OCI-LY7 (cell line): ENCODE results near the gene CDK15. TPM values are rescaled to one million over a fixed set of nuclear protein-coding genes. Genes with fewer than 3 reads are reported as not detected.
"Not testable (repeated sequence)": the region's sequence is repeated elsewhere in the genome, so short reads cannot be mapped to it uniquely, and the experiment has no call there.

Experiments used
- BruUV-seq: library from RNA; stranded (reverse); fragments of 400-500 nt; replicated peaks from 2 replicates; lab custom pipeline; 2021; lab: Mats Ljungman, UMichigan
- CTCF ChIA-PET: fragments of 300-600 bp; sonication (Branson Sonifier 250); formaldehyde crosslinking; loops from one replicate; lab custom pipeline; 2022; ENCODE audit warnings: antibody characterized with exemption; ENCODE audit not compliant: unreplicated experiment; lab: Charles Lee
- POLR2A ChIA-PET: fragments of 300-600 bp; sonication (Branson Sonifier 250); formaldehyde crosslinking; loops from one replicate; lab custom pipeline; 2022; ENCODE audit warnings: antibody characterized with exemption; lab: Charles Lee
- DNase-seq: peaks from one replicate; pipeline ENCODE4 v3.0.0-alpha.2; 2015; ENCODE audit warnings: low spot score
- H2AFZ ChIP-seq: fragments of 200-600 bp; sonication (generic), shearing (Covaris generic); 2 replicates; pipeline ENCODE4 v1.6.1; 2014; ENCODE audit warnings: mild to moderate bottlenecking, antibody characterized with exemption, low read length, moderate library complexity
- H3K27ac ChIP-seq: fragments of 200-600 bp; sonication (generic); 2 replicates; pipeline ENCODE4 v1.5.1; 2014; ENCODE audit warnings: mixed run types, low read depth, mild to moderate bottlenecking, moderate library complexity, low read length, inconsistent platforms; ENCODE audit not compliant: poor library complexity, severe bottlenecking
- H3K36me3 ChIP-seq: fragments of 200-600 bp; sonication (generic); 2 replicates; pipeline ENCODE4 v1.6.1; 2014; ENCODE audit warnings: mild to moderate bottlenecking, antibody characterized with exemption, low read length, moderate library complexity, mixed read lengths; ENCODE audit not compliant: insufficient read depth
- H3K4me1 ChIP-seq: fragments of 200-600 bp; sonication (generic); 2 replicates; pipeline ENCODE4 v1.5.1; 2014; ENCODE audit warnings: mild to moderate bottlenecking, low read length; ENCODE audit not compliant: insufficient read depth, poor library complexity, severe bottlenecking
- H3K4me2 ChIP-seq: fragments of 200-600 bp; sonication (generic); 2 replicates; pipeline ENCODE4 v1.6.1; 2014; ENCODE audit warnings: mild to moderate bottlenecking, low read length
- H3K4me3 ChIP-seq: fragments of 200-600 bp; sonication (generic); 2 replicates; pipeline ENCODE4 v1.5.1; 2014; ENCODE audit warnings: mild to moderate bottlenecking, low read depth, low read length; ENCODE audit not compliant: poor library complexity, severe bottlenecking
- H3K79me2 ChIP-seq: fragments of 200-600 bp; sonication (generic); 2 replicates; pipeline ENCODE4 v1.6.1; 2016; ENCODE audit warnings: low read depth, mild to moderate bottlenecking, low read length, moderate library complexity, mixed read lengths; ENCODE audit not compliant: insufficient read depth
- H3K9me2 ChIP-seq: fragments of 200-600 bp; sonication (generic); 2 replicates; pipeline ENCODE4 v1.6.1; 2016; ENCODE audit warnings: mild to moderate bottlenecking, low read length, mixed read lengths; ENCODE audit not compliant: insufficient read depth
- H3K9me3 ChIP-seq: fragments of 200-600 bp; sonication (generic); 2 replicates; pipeline ENCODE4 v1.6.1; 2014; ENCODE audit warnings: mild to moderate bottlenecking, mixed run types, low read length, mixed read lengths
- H4K20me1 ChIP-seq: fragments of 200-600 bp; sonication (generic); 2 replicates; pipeline ENCODE4 v1.6.1; 2014; ENCODE audit warnings: mild to moderate bottlenecking, antibody characterized with exemption, low read length, moderate library complexity, mixed read lengths; ENCODE audit not compliant: insufficient read depth
- CTCF ChIP-seq: fragments of 200-600 bp; sonication (generic); conservative IDR thresholded peaks from 2 replicates; pipeline ENCODE4 v1.5.1; 2014; ENCODE audit warnings: mild to moderate bottlenecking, antibody characterized with exemption, low read length, moderate library complexity, mixed read lengths
- EZH2phosphoT487 ChIP-seq: fragments of 200-600 bp; sonication (generic); IDR thresholded peaks from 2 replicates; pipeline ENCODE4 v1.6.1; 2018; ENCODE audit warnings: low read depth, borderline replicate concordance, mild to moderate bottlenecking, mixed run types, antibody characterized with exemption, low read length, moderate library complexity, mixed read lengths
- intact Hi-C: fragments of 100-400 bp; cut with micrococcal nuclease; formaldehyde crosslinking; loops from one replicate; pipeline ENCODE4 v1.10.0; 2022; ENCODE audit not compliant: unreplicated experiment
- total RNA-seq, 2 experiments: library from RNA; depleted of rRNA in 1 of 2; stranded (reverse); fragments of >200 nt in 1 of 2; shearing (Covaris generic) in 1 of 2; gene quantifications; 2 replicates each; pipeline ENCODE4 v1.2.3, GENCODE V29; 2014 to 2022

CDK15 gene
- total RNA-seq, 2 experiments from 2014 or later, result not detected

GRCh38 chr2:201758873-201759272 lies 47.5 kb upstream of the CDK15 start:
- ChIA-PET POLR2A (interaction anchor here (0.6 to 1.2 kb wide), 3 partner anchors 9 to 204 kb away, joined by 3 to 7 read pairs (median 5); partner anchors contain the start of gene TMEM237), CTCF (no interaction called here)
- Histone ChIP-seq H3K4me3 (no peak overlapping the region), H3K9me2 (no peaks in the 10 kb centered on the region), H4K20me1 (no peaks in the 10 kb centered on the region), H2AFZ (no peak overlapping the region), H3K4me1 (no peaks in the 10 kb centered on the region), H3K4me2 (no peak overlapping the region), H3K9me3 (no peaks in the 10 kb centered on the region), H3K79me2 (no peaks in the 10 kb centered on the region), H3K36me3 (no peaks in the 10 kb centered on the region), H3K27ac (no peak overlapping the region)
- TF ChIP-seq CTCF, result no peak
- no peak for TF ChIP-seq EZH2phosphoT487
- DNase-seq, result no peak
- BruUV-seq, result no TSS peak
- intact Hi-C loops, result no loop called here

GRCh38 chr2:201759567-201759966 lies 46.8 kb upstream of the CDK15 start:
- H2AFZ ChIP-seq, result no peak overlapping the region
- H3K4me2 ChIP-seq, result no peak overlapping the region
- no peaks in the 10 kb centered on the region for H3K9me3 ChIP-seq
- intact Hi-C loops, result no loop called here
- no peaks in the 10 kb centered on the region for H3K36me3 ChIP-seq
- ChIA-PET CTCF (no interaction called here), POLR2A (interaction anchor here (1.0 kb wide), 1 partner anchor 919 kb away, joined by 3 read pairs; no protein-coding TSS in a partner anchor)
- no peaks in the 10 kb centered on the region for H3K79me2 ChIP-seq
- no peak for DNase-seq
- H4K20me1 ChIP-seq, result no peaks in the 10 kb centered on the region
- no peak for TF ChIP-seq CTCF
- TF ChIP-seq EZH2phosphoT487, result no peak
- no TSS peak for BruUV-seq
- no peak overlapping the region for H3K4me3 ChIP-seq
- no peaks in the 10 kb centered on the region for H3K9me2 ChIP-seq
- no peaks in the 10 kb centered on the region for H3K4me1 ChIP-seq
- no peak overlapping the region for H3K27ac ChIP-seq

- POLR2A ChIA-PET, result no interaction called here
- Histone ChIP-seq H3K9me2 (no peaks in the 10 kb centered on the region), H3K79me2 (no peaks in the 10 kb centered on the region), H3K4me2 (no peak overlapping the region), H3K4me1 (no peaks in the 10 kb centered on the region), H4K20me1 (no peaks in the 10 kb centered on the region), H3K9me3 (no peaks in the 10 kb centered on the region), H3K4me3 (no peak overlapping the region), H3K36me3 (no peaks in the 10 kb centered on the region), H2AFZ (no peak overlapping the region), H3K27ac (no peak overlapping the region)
- no TSS peak for BruUV-seq
- no peak for TF ChIP-seq EZH2phosphoT487
- no peak for TF ChIP-seq CTCF
- intact Hi-C loops, result no loop called here
- no peak for DNase-seq
- CTCF ChIA-PET, result no interaction called here
Observed at GRCh38 chr2:201761101-201761500, 45.2 kb upstream of the CDK15 start.

- H3K79me2 ChIP-seq, intact Hi-C loops, H3K36me3 ChIP-seq, H2AFZ ChIP-seq, H4K20me1 ChIP-seq, H3K4me2 ChIP-seq, H3K27ac ChIP-seq, BruUV-seq, H3K9me3 ChIP-seq, H3K9me2 ChIP-seq, H3K4me1 ChIP-seq, H3K4me3 ChIP-seq, CTCF ChIA-PET, DNase-seq: not testable (repeated sequence)
- POLR2A ChIA-PET, result interaction anchor here (0.5 to 1.5 kb wide), 9 partner anchors 8 to 451 kb away, joined by 3 to 6 read pairs (median 3); partner anchors contain the start of gene ALS2
Observed at GRCh38 chr2:201764469-201764868, 41.9 kb upstream of the CDK15 start.
